Astrocyte of the cerebellum (primary cell): ENCODE measurements around the gene SHC4.
"Not testable (repeated sequence)": the region's sequence is repeated elsewhere in the genome, so short reads cannot be mapped to it uniquely, and the experiment has no call there.

Experiments used
- DNase-seq: peaks from one replicate; pipeline ENCODE4 v3.0.0-alpha.2; 2011; ENCODE audit warnings: low read depth
- H3K4me3 ChIP-seq: 2 replicates; pipeline ENCODE4 v1.5.1; 2011; ENCODE audit warnings: mild to moderate bottlenecking, low read depth, low read length, moderate library complexity
- CTCF ChIP-seq: IDR thresholded peaks from 2 replicates; pipeline ENCODE4 v1.5.1; 2012; ENCODE audit warnings: low read length, low read depth, moderate library complexity, mild to moderate bottlenecking; ENCODE audit errors: missing control alignments
- in situ Hi-C: cut with HindIII; loops from 2 replicates; pipeline ENCODE4 v1.10.0; 2017; ENCODE audit warnings: low sequenced_read_pairs

SHC4 gene

GRCh38 chr15:48972750-48973503 lies 9.2 kb upstream of the SHC4 start:
- TF ChIP-seq CTCF, result no peak
- in situ Hi-C loops, result loop anchor here (5.0 kb wide), 1 partner anchor 96 kb away; the partner anchor contains the start of gene EID1
- H3K4me3 ChIP-seq, result no peak overlapping the region

DNA sequence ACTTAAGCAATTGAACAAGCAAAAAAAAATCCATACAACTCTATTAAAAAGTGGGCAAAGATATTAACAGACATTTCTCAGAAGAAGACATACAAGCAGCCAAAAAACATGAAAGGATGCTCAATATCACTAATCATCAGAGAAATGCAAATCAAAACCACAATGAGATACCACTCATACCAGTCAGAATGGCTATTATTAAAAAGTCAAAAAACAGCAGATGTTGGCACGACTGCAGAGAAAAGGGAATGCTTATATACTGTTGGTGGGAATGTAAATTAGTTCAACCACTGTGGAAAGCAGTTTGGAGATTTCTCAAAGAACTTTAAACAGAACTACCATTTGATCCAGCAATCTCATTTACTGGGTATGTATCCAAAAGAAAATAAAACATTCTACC lies 7.2 kb upstream of the SHC4 start:
- not testable (repeated sequence) for H3K4me3 ChIP-seq
- DNase-seq, result peak; percentile 65
- in situ Hi-C loops, result loop anchor here (5.0 kb wide), 1 partner anchor 94 kb away; the partner anchor contains the start of gene EID1

More at GRCh38 chr15:48972750-48973503, 9.2 kb upstream of the SHC4 start:
- no peak for DNase-seq

GRCh38 chr15:48968066-48968465 lies 4.3 kb upstream of the SHC4 start:
- TF ChIP-seq CTCF, result no peak
- no peak overlapping the region for H3K4me3 ChIP-seq
- in situ Hi-C loops, result no loop called here
- no peak for DNase-seq

GRCh38 chr15:48967336-48967735 lies 3.6 kb upstream of the SHC4 start:
- no peak for TF ChIP-seq CTCF
- in situ Hi-C loops, result no loop called here
- H3K4me3 ChIP-seq, result no peak overlapping the region
- no peak for DNase-seq

DNA sequence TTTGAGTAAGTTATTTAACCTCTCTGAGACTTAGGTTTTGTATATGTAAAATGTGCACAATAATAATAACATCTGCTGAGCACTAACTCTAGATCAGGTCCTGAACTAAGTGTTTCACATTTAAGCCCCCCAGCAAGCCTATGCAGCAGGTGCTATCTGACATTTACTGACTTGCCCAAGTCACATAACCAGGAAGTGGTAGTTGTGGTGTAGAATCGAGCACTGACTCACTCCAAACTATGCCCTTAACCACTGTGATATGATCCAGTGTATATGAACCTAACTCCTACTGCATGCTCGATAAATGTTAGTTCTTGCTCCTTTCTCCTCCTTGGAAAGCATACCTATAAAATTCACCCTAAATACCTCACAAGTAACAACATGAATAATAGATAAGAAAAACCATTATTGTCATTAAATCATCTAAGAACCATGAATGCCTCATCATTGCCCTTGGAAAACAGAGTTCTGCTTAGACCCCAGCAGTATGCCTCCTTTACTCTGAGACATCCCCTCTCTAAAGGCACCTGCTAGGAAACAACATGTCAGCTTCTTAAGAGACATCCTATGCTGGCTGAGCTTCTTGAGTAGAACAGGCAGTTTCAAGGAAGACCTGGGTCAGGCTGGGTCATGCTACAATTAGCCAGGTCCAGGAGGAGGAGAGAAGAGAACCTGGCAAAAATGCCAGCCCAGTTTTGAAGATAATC lies 3.0 kb upstream of the SHC4 start:
- H3K4me3 ChIP-seq, result no peak overlapping the region
- no peak for TF ChIP-seq CTCF
- in situ Hi-C loops, result no loop called here
- DNase-seq, result peak; percentile 53

DNA sequence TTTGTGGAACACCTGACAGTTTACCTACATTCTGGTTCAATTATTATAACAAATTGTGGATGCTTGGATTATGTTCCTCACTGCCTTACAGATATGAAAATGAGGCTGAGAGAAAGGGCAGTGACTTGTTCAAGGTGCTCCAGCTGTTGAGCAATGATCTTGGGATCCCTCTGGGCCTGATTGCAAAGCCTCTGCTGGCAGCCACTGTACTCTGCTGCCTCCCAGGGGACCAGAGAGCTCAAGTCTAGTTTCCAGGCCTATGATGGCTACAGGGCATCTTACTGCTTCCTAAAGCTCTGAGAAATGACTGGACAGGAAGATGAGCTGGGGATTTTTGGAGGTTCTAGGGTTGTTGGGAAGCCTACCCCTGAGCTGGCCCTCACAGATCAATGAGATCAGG lies 2.3 kb upstream of the SHC4 start:
- no peak for DNase-seq
- TF ChIP-seq CTCF, result no peak
- in situ Hi-C loops, result no loop called here
- H3K4me3 ChIP-seq, result no peak overlapping the region

DNA sequence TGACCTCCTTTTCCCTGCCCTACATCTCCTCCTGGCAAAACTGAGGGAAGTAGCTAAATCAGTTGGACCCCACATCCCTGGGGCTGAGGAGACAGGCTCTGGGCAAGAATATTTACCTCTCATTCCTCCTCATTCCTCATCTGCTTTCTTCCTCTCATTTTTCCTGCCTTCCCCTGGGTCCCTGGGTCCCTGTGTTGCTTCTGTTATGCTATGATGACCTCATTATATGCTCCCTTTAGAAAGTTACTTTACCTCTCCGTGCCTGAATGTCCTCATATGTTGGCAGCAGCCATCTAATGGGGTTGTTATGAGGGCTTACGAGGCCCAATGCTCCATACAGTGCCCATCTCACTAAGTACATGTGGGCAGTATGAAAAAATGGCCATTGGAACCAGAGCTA lies 1.2 kb upstream of the SHC4 start:
- in situ Hi-C loops, result no loop called here
- no peak for DNase-seq
- no peak overlapping the region for H3K4me3 ChIP-seq
- TF ChIP-seq CTCF, result no peak
